Peyer's patch (tissue), 4 donors: ENCODE data around the gene ZNF829. TPM values are rescaled to one million over a fixed set of nuclear protein-coding genes. Genes with fewer than 3 reads are reported as not detected.
A peak's percentile ranks its signal among the peaks of the same experiment; 100 is the strongest.

ENCODE experiments used
- DNase-seq, 3 donors: peaks; one replicate each; pipeline ENCODE4 v3.0.0-alpha.2; 2017 to 2019
- H3K27ac ChIP-seq, 4 donors: fragments of 200-600 bp; sonication (generic); one replicate each; pipeline ENCODE4 v1.5.1; 2016 to 2019
- H3K27me3 ChIP-seq, 2 donors: fragments of 200-600 bp; sonication (generic); one replicate each; pipeline ENCODE4 v1.5.1; 2019
- H3K36me3 ChIP-seq, 3 donors: fragments of 200-600 bp; sonication (generic); one replicate each; pipeline ENCODE4 v1.5.1; 2016 to 2019
- H3K4me1 ChIP-seq, 4 donors: fragments of 200-600 bp; sonication (generic); one replicate each; pipeline ENCODE4 v1.5.1; 2016 to 2019
- H3K4me3 ChIP-seq, 4 donors: fragments of 200-600 bp; sonication (generic); 1 replicate in 3 of 4; 2 replicates in 1 of 4; pipeline ENCODE4 v1.5.1; 2016 to 2019; ENCODE audit warnings: mild to moderate bottlenecking in 1 of 4
- H3K9me3 ChIP-seq, 4 donors: fragments of 200-600 bp; sonication (generic); one replicate each; pipeline ENCODE4 v1.5.1; 2016 to 2019; ENCODE audit warnings: mild to moderate bottlenecking in 1 of 4
- POLR2A ChIP-seq, 2 donors: fragments of 450-650 bp; IDR thresholded peaks; one replicate each; pipeline ENCODE4 v1.5.1; 2017; ENCODE audit warnings: antibody characterized with exemption in 2 of 2, mild to moderate bottlenecking in 2 of 2, moderate library complexity in 2 of 2
- total RNA-seq, 4 donors: library from RNA; depleted of rRNA; stranded (reverse); fragments of >200 nt; gene quantifications; one replicate each; pipeline ENCODE4 v1.1.0, GENCODE V29; 2016
- TF ChIP-seq, protein P1 (sequence below), 6 experiments: fragments of 450-650 bp in 4 of 6; fragments of 200-600 bp in 2 of 6; sonication (generic) in 1 of 6; IDR thresholded peaks; one replicate each; pipeline ENCODE4 v1.5.1; 2017 to 2019; ENCODE audit warnings: antibody characterized with exemption in 6 of 6, mild to moderate bottlenecking in 3 of 6, moderate library complexity in 1 of 6

Gene ZNF829
- total RNA-seq, 4 donors from 2014 or later, result 1.1 to 2.0 (median 1.8) TPM

DNA sequence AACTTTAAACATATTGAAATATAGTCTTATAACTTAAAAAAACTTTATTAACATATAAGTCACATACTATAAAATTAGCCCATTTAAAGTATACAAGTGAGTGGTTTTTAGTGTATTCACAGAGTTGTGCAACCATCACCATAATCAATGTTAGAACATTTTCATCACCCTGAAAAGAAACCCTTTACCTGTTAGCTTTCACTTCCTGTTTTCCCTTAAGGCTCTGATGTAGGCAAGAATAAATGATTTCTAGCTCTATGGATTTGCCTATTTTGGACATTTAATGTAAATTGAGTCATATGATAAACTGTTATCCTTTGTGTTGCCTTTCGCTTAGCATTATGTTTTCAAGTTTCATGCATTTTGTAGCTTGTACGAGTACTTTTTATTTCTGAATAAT, 15.6 kb upstream of the ZNF829 start:
- no peak overlapping the region for H3K27ac ChIP-seq
- no peak overlapping the region for H3K4me3 ChIP-seq
- no peaks in the 10 kb centered on the region for H3K4me1 ChIP-seq
- DNase-seq, result no peak
- peaks cover 0 to 46% (median 6%) of the 10 kb centered on the region in 4 donors for H3K9me3 ChIP-seq
- H3K36me3 ChIP-seq, result peaks cover 0 to 21% (median 0%) of the 10 kb centered on the region in 3 donors
- TF ChIP-seq, protein P1, sequence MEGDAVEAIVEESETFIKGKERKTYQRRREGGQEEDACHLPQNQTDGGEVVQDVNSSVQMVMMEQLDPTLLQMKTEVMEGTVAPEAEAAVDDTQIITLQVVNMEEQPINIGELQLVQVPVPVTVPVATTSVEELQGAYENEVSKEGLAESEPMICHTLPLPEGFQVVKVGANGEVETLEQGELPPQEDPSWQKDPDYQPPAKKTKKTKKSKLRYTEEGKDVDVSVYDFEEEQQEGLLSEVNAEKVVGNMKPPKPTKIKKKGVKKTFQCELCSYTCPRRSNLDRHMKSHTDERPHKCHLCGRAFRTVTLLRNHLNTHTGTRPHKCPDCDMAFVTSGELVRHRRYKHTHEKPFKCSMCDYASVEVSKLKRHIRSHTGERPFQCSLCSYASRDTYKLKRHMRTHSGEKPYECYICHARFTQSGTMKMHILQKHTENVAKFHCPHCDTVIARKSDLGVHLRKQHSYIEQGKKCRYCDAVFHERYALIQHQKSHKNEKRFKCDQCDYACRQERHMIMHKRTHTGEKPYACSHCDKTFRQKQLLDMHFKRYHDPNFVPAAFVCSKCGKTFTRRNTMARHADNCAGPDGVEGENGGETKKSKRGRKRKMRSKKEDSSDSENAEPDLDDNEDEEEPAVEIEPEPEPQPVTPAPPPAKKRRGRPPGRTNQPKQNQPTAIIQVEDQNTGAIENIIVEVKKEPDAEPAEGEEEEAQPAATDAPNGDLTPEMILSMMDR (IDR thresholded peaks at IDR 0.05), result no peak
- no peak for TF ChIP-seq POLR2A (IDR thresholded peaks at IDR 0.05)
- no peaks in the 10 kb centered on the region for H3K27me3 ChIP-seq

DNA sequence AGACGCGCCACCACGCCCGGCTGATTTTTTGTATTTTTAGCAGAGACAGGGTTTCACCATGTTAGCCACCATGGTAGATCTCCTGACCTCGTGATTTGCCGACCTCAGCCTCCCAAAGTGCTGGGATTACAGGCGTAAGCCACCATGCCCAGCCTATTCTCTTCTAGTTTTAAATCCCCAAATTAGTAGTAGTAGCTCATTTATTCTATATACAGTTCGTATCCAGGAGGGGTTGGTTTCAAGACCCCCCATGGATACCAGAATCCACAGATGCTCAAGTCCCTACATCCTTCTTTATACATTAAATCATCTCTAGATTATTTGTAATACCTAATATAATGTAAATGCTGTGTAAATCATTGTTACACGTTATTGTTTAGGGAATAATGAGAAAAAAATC, 2.0 kb upstream of the ZNF829 start:
- Histone ChIP-seq H3K36me3 (peaks cover 0 to 35% (median 0%) of the 10 kb centered on the region in 3 donors), H3K27ac (no peak overlapping the region), H3K27me3 (no peaks in the 10 kb centered on the region), H3K4me3 (no peak overlapping the region), H3K4me1 (peaks cover 0 to 11% (median 4%) of the 10 kb centered on the region in 4 donors), H3K9me3 (peaks cover 0 to 3% (median 0%) of the 10 kb centered on the region in 4 donors)
- no peak for TF ChIP-seq POLR2A (IDR thresholded peaks at IDR 0.05)
- TF ChIP-seq, protein P1 (IDR thresholded peaks at IDR 0.05), result no peak
- no peak for DNase-seq

DNA sequence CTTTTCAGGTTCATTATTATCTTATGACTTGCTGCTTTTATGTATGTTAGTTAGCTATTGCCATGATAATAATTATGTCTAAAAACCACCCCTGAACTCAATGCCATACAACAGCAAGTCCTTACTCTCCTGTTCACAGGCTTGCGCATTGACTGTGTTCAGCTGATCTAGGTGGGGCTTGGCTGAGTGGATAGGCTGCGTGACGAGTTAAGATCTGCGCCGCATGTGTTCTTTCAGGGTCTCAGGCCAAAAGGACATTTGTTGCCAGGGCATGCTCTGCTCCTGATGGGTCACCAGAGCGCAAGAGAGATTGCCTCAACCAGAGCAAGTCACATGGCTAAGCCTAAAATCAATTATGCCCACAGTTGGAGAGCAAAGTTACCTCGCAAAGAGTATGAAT, 900 bp upstream of the ZNF829 start:
- H3K36me3 ChIP-seq, result peaks cover 0 to 34% (median 0%) of the 10 kb centered on the region in 3 donors
- H3K27me3 ChIP-seq, result no peaks in the 10 kb centered on the region
- peaks cover 0 to 11% (median 4%) of the 10 kb centered on the region in 4 donors for H3K4me1 ChIP-seq
- peak overlapping the region; percentile 66 to 86 (median 81) for H3K4me3 ChIP-seq
- no peak for TF ChIP-seq POLR2A (IDR thresholded peaks at IDR 0.05)
- TF ChIP-seq, protein P1 (IDR thresholded peaks at IDR 0.05), result no peak
- H3K9me3 ChIP-seq, result peaks cover 0 to 3% (median 0%) of the 10 kb centered on the region in 4 donors
- peak overlapping the region in 2 of 4 donors; percentile 89 to 93 for H3K27ac ChIP-seq
- DNase-seq, result no peak

DNA sequence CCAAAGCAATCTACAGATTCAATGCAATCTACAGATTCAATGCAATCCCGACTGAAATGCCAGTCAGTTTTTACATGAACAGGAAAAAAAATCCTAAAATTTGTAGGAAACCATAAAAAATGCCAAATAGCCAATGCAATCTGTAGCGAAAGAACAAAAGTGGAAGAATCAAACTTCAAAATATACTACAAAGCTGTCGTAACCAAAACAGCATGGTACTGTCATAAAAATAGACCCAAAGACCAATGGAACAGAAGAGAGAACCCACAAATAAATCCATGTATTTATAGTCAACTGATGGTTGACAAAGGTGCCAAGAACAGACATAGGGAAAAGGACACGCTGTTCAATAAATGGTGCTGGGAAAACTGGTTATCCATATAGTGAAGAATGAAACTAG, 17.7 kb downstream of the ZNF829 start:
- Histone ChIP-seq H3K27me3 (no peaks in the 10 kb centered on the region), H3K9me3 (peaks cover 3 to 87% (median 35%) of the 10 kb centered on the region in 4 donors), H3K27ac (no peak overlapping the region), H3K4me1 (no peaks in the 10 kb centered on the region), H3K4me3 (no peak overlapping the region), H3K36me3 (peaks cover 0 to 73% (median 0%) of the 10 kb centered on the region in 3 donors)
- no peak for DNase-seq
- TF ChIP-seq, protein P1 (IDR thresholded peaks at IDR 0.05), result no peak
- TF ChIP-seq POLR2A (IDR thresholded peaks at IDR 0.05), result no peak

DNA sequence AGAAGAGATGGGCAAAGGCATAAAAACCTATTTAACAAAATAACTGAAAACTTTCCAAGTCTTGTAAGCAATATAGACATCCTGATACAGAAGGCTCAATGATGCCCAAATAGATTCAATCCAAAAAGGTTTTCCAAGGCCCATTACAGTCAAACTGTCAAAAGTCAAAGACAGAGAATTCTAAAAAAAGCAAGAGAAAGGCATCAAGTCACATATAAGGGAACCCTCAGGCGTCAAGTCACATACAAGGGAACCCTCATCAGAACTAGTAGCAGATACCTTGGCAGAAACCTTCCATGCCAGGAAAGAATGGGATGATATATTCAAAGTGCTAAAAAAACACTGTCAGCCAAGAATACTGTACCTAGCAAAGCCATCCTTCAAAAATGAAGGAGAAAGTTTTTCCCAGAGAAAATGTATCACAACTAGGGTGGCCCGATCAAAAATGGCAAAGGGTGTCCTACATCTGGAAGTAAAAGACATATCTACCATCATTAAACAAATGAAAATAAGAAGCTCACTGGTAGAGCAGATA, 21.2 kb downstream of the ZNF829 start:
- TF ChIP-seq POLR2A (IDR thresholded peaks at IDR 0.05), result no peak
- TF ChIP-seq, protein P1 (IDR thresholded peaks at IDR 0.05), result no peak
- DNase-seq, result no peak
- Histone ChIP-seq H3K36me3 (peaks cover 0 to 74% (median 6%) of the 10 kb centered on the region in 3 donors), H3K4me3 (no peak overlapping the region), H3K27ac (no peak overlapping the region), H3K4me1 (no peaks in the 10 kb centered on the region), H3K27me3 (no peaks in the 10 kb centered on the region), H3K9me3 (peaks cover 3 to 97% (median 49%) of the 10 kb centered on the region in 4 donors)
